ENCODE measurements around the gene MMP19. TPM values are rescaled to one million over a fixed set of nuclear protein-coding genes. Genes with fewer than 3 reads are reported as not detected.
A peak's percentile ranks its signal among the peaks of the same experiment; 100 is the strongest.

MMP19 gene
- total and polyA plus RNA-seq, 2 experiments from 2014 or later, result 13.8 to 17.6 TPM

- Histone ChIP-seq H4K20me1 (ENCODE audit: insufficient read depth) (no peaks in the 10 kb centered on the region), H3K9me3 (ENCODE audit: low read depth) (no peaks in the 10 kb centered on the region), H2AFZ (peak overlapping the region; percentile 28), H3K4me1 (ENCODE audit: insufficient read depth) (peaks cover 61% of the 10 kb centered on the region), H3K27me3 (replicated peaks; ENCODE audit: insufficient read depth) (no peaks in the 10 kb centered on the region), H3K4me2 (ENCODE audit: unreplicated experiment) (peak overlapping the region; percentile 10), H3K4me3 (no peak overlapping the region), H3K27ac (peak overlapping the region; percentile 100), H3F3A (ENCODE audit: insufficient read depth) (peaks cover 39% of the 10 kb centered on the region), H3K36me3 (ENCODE audit: low read depth) (no peaks in the 10 kb centered on the region), H3K9me2 (ENCODE audit: insufficient read depth) (no peaks in the 10 kb centered on the region), H3K79me2 (ENCODE audit: insufficient read depth) (peaks cover 16% of the 10 kb centered on the region), H3K9ac (peak overlapping the region; percentile 94)
- WGBS, 2 experiments (ENCODE audit: low coverage in 1 of 2, low lambda C conversion rate in 2 of 2, missing lambda C conversion rate in 2 of 2), result 50 to 59% methylated on average over 7 of the region's 7 CpGs
- peak; percentile 59 for DNase-seq
- TF ChIP-seq EZH2phosphoT487 (IDR thresholded peaks at IDR 0.05; ENCODE audit: insufficient read depth, low read depth), result no peak
- no peak for TF ChIP-seq EZH2 (IDR thresholded peaks at IDR 0.05; ENCODE audit: insufficient read depth, poor library complexity, severe bottlenecking)
- in situ Hi-C loops (cut with MboI), result no loop called here
These were observed 3.2 kb upstream of the MMP19 start for GRCh38 chr12:55845785-55846496.

GRCh38 chr12:55845361-55845760 lies 2.6 kb upstream of the MMP19 start:
- Histone ChIP-seq H3K9me3 (ENCODE audit: low read depth) (no peaks in the 10 kb centered on the region), H3K36me3 (ENCODE audit: low read depth) (no peaks in the 10 kb centered on the region), H3K9ac (peak overlapping the region; percentile 94), H3K27me3 (replicated peaks; ENCODE audit: insufficient read depth) (no peaks in the 10 kb centered on the region), H2AFZ (peak overlapping the region; percentile 28), H4K20me1 (ENCODE audit: insufficient read depth) (no peaks in the 10 kb centered on the region), H3K9me2 (ENCODE audit: insufficient read depth) (no peaks in the 10 kb centered on the region), H3K79me2 (ENCODE audit: insufficient read depth) (peaks cover 22% of the 10 kb centered on the region), H3K4me3 (no peak overlapping the region), H3K27ac (peak overlapping the region; percentile 100), H3F3A (ENCODE audit: insufficient read depth) (peaks cover 34% of the 10 kb centered on the region), H3K4me2 (ENCODE audit: unreplicated experiment) (peak overlapping the region; percentile 10), H3K4me1 (ENCODE audit: insufficient read depth) (peaks cover 56% of the 10 kb centered on the region)
- in situ Hi-C loops (cut with MboI), result no loop called here
- WGBS, 2 experiments (ENCODE audit: low coverage in 1 of 2, low lambda C conversion rate in 2 of 2, missing lambda C conversion rate in 2 of 2), result 46 to 49% methylated on average over 5 of the region's 5 CpGs
- TF ChIP-seq EZH2 (IDR thresholded peaks at IDR 0.05; ENCODE audit: insufficient read depth, poor library complexity, severe bottlenecking) (no peak), EZH2phosphoT487 (IDR thresholded peaks at IDR 0.05; ENCODE audit: insufficient read depth, low read depth) (no peak)
- DNase-seq, result no peak

GRCh38 chr12:55844961-55845360 lies 2.2 kb upstream of the MMP19 start:
- TF ChIP-seq EZH2phosphoT487 (IDR thresholded peaks at IDR 0.05; ENCODE audit: insufficient read depth, low read depth), result no peak
- TF ChIP-seq EZH2 (IDR thresholded peaks at IDR 0.05; ENCODE audit: insufficient read depth, poor library complexity, severe bottlenecking), result no peak
- in situ Hi-C loops (cut with MboI), result loop anchor here (5.0 kb wide), 1 partner anchor 82 kb away; the partner anchor contains the start of gene PYM1
- Histone ChIP-seq H4K20me1 (ENCODE audit: insufficient read depth) (no peaks in the 10 kb centered on the region), H3K36me3 (ENCODE audit: low read depth) (no peaks in the 10 kb centered on the region), H3K4me1 (ENCODE audit: insufficient read depth) (peaks cover 52% of the 10 kb centered on the region), H3K4me3 (no peak overlapping the region), H3K9me2 (ENCODE audit: insufficient read depth) (no peaks in the 10 kb centered on the region), H3K4me2 (ENCODE audit: unreplicated experiment) (no peak overlapping the region), H3K79me2 (ENCODE audit: insufficient read depth) (peaks cover 22% of the 10 kb centered on the region), H3F3A (ENCODE audit: insufficient read depth) (peaks cover 30% of the 10 kb centered on the region), H3K9ac (peak overlapping the region; percentile 94; the same call in 1 of the 2 replicates), H3K27ac (peak overlapping the region; percentile 100), H2AFZ (peak overlapping the region; percentile 28; the same call in 1 of the 2 replicates), H3K27me3 (replicated peaks; ENCODE audit: insufficient read depth) (no peaks in the 10 kb centered on the region), H3K9me3 (ENCODE audit: low read depth) (no peaks in the 10 kb centered on the region)
- DNase-seq, result no peak
- WGBS, 2 experiments (ENCODE audit: low coverage in 1 of 2, low lambda C conversion rate in 2 of 2, missing lambda C conversion rate in 2 of 2), result 97 to 98% methylated on average over 4 of the region's 4 CpGs

GRCh38 chr12:55843431-55843830 lies 695 bp upstream of the MMP19 start:
- Histone ChIP-seq H3K27me3 (replicated peaks; ENCODE audit: insufficient read depth) (no peaks in the 10 kb centered on the region), H2AFZ (peak overlapping the region; percentile 76; the same call in 1 of the 2 replicates), H3K27ac (peak overlapping the region; percentile 26), H3K4me1 (ENCODE audit: insufficient read depth) (peaks cover 45% of the 10 kb centered on the region), H3F3A (ENCODE audit: insufficient read depth) (peaks cover 22% of the 10 kb centered on the region), H3K9me2 (ENCODE audit: insufficient read depth) (no peaks in the 10 kb centered on the region), H3K79me2 (ENCODE audit: insufficient read depth) (peaks cover 22% of the 10 kb centered on the region), H4K20me1 (ENCODE audit: insufficient read depth) (no peaks in the 10 kb centered on the region), H3K4me3 (no peak overlapping the region), H3K9me3 (ENCODE audit: low read depth) (no peaks in the 10 kb centered on the region), H3K4me2 (ENCODE audit: unreplicated experiment) (peak overlapping the region; percentile 95), H3K36me3 (ENCODE audit: low read depth) (no peaks in the 10 kb centered on the region), H3K9ac (peak overlapping the region; percentile 85; the same call in 1 of the 2 replicates)
- TF ChIP-seq EZH2 (IDR thresholded peaks at IDR 0.05; ENCODE audit: insufficient read depth, poor library complexity, severe bottlenecking), result no peak
- TF ChIP-seq EZH2phosphoT487 (IDR thresholded peaks at IDR 0.05; ENCODE audit: insufficient read depth, low read depth), result no peak
- no peak for DNase-seq
- 94 to 96% methylated on average over 4 of the region's 4 CpGs for WGBS, 2 experiments (ENCODE audit: low coverage in 1 of 2, low lambda C conversion rate in 2 of 2, missing lambda C conversion rate in 2 of 2)
- in situ Hi-C loops (cut with MboI), result loop anchor here (5.0 kb wide), 1 partner anchor 84 kb away; the partner anchor contains the start of gene PYM1

Measured in GM23248 (cell line).